ENCODE data around the gene SEMA3B.
"Not testable (repeated sequence)": the region's sequence is repeated elsewhere in the genome, so short reads cannot be mapped to it uniquely, and the experiment has no call there.

The SEMA3B gene

GRCh38 chr3:50260027-50260941 is 8.7 kb upstream of the SEMA3B start:
- DNase-seq, result no peak

GRCh38 chr3:50260942-50261441 is 8.0 kb upstream of the SEMA3B start:
- no peak for DNase-seq

GRCh38 chr3:50261505-50261904 is 7.4 kb upstream of the SEMA3B start:
- DNase-seq, result no peak

GRCh38 chr3:50262200-50262599 is 6.7 kb upstream of the SEMA3B start:
- DNase-seq, result not testable (repeated sequence)

GRCh38 chr3:50262778-50263177 is 6.2 kb upstream of the SEMA3B start:
- DNase-seq, result no peak

- DNase-seq, result no peak
Measured at GRCh38 chr3:50263478-50264382, 5.2 kb upstream of the SEMA3B start.

- no peak for DNase-seq
Measured at GRCh38 chr3:50264383-50264963, 4.5 kb upstream of the SEMA3B start.

GRCh38 chr3:50264964-50265485 is 3.9 kb upstream of the SEMA3B start:
- no peak for DNase-seq

GRCh38 chr3:50265571-50265970 is 3.4 kb upstream of the SEMA3B start:
- DNase-seq, result no peak

- no peak for DNase-seq
Measured at GRCh38 chr3:50266017-50266416, 2.9 kb upstream of the SEMA3B start.

GRCh38 chr3:50266836-50267235 is 2.1 kb upstream of the SEMA3B start:
- DNase-seq, result no peak

GRCh38 chr3:50267280-50267913 is 1.6 kb upstream of the SEMA3B start:
- DNase-seq, result no peak

GRCh38 chr3:50268276-50268675 is 671 bp upstream of the SEMA3B start:
- DNase-seq, result no peak

GRCh38 chr3:50269460-50269859 is 513 bp downstream of the SEMA3B start:
- DNase-seq, result no peak

- DNase-seq, result no peak
Measured at GRCh38 chr3:50269977-50270413, 1.0 kb downstream of the SEMA3B start.

- DNase-seq, result no peak
Measured at GRCh38 chr3:50270422-50271224, 1.7 kb downstream of the SEMA3B start.

GRCh38 chr3:50271314-50271936 is 2.5 kb downstream of the SEMA3B start:
- no peak for DNase-seq

GRCh38 chr3:50272538-50272910 is 3.6 kb downstream of the SEMA3B start:
- DNase-seq, result not testable (repeated sequence)

- DNase-seq, result no peak
Measured at GRCh38 chr3:50272911-50273688, 4.2 kb downstream of the SEMA3B start.

GRCh38 chr3:50273689-50274065 is 4.7 kb downstream of the SEMA3B start:
- DNase-seq, result no peak

All from DMS 273 treated with DMSO at 0.1 percent for 48 hours (cell line).